HFFc6 (cell line): Measurements from ENCODE around the gene THYN1. TPM values are rescaled to one million over a fixed set of nuclear protein-coding genes. Genes with fewer than 3 reads are reported as not detected.

Experiments
- DNase-seq: peaks from one replicate; pipeline ENCODE4 v3.0.0-alpha.2; 2018
- H3K27ac Mint-ChIP-seq: 2 replicates; pipeline ENCODE4 v1.8.0; 2020; ENCODE audit warnings: mild to moderate bottlenecking, mixed read lengths
- H3K27me3 Mint-ChIP-seq: 2 replicates; pipeline ENCODE4 v1.8.0; 2021; ENCODE audit warnings: mild to moderate bottlenecking, moderate library complexity, mixed read lengths; ENCODE audit not compliant: insufficient read depth
- H3K36me3 Mint-ChIP-seq: 2 replicates; pipeline ENCODE4 v1.8.0; 2021; ENCODE audit warnings: low read depth, mixed read lengths
- H3K4me1 Mint-ChIP-seq: 2 replicates; pipeline ENCODE4 v1.8.0; 2020; ENCODE audit warnings: low read depth, mixed read lengths
- H3K4me3 Mint-ChIP-seq: 2 replicates; pipeline ENCODE4 v1.8.0; 2020; ENCODE audit warnings: mild to moderate bottlenecking, moderate library complexity, mixed read lengths
- H3K9me3 Mint-ChIP-seq: 2 replicates; pipeline ENCODE4 v1.8.0; 2020; ENCODE audit warnings: mild to moderate bottlenecking, mixed read lengths
- total RNA-seq, 6 experiments: library from RNA; stranded (reverse); fragmentation: NEBNext Ultra II Directional; extraction: Animal tissue kit (Norgen Biotek cat#: 25700); gene quantifications; 2 replicates in 1 of 6; 3 replicates in 5 of 6; pipeline ENCODE4 v1.2.3, GENCODE V29; 2021
- TF ChIP-seq, protein P1 (sequence below): fragments of 200-600 bp; sonication (generic); IDR thresholded peaks from 2 replicates; pipeline ENCODE4 v1.5.0; 2021; ENCODE audit warnings: antibody characterized with exemption, mild to moderate bottlenecking

THYN1 gene
- total RNA-seq, 6 experiments from 2014 or later: 32.7 to 36.8 (median 34.2) TPM

DNA sequence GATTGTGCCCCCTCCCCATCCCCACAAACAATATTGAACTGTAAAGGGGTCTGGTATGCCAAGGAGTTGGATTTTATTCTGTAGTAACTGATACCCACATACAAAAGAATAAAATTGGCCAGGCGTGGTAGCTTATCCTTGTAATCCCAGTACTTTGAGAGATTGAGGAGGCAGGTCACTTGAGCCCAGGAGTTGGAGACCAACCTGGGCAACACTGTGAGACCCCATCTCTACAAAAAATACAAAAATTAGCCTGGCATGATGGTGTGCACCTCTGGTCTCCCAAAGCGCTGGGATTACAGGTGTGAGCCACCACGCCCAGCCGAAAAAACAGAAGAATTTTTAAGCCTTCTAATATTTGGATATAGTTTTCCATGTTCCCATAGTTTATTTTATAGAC lies 18.8 kb upstream of the THYN1 start:
- TF ChIP-seq, protein P1, sequence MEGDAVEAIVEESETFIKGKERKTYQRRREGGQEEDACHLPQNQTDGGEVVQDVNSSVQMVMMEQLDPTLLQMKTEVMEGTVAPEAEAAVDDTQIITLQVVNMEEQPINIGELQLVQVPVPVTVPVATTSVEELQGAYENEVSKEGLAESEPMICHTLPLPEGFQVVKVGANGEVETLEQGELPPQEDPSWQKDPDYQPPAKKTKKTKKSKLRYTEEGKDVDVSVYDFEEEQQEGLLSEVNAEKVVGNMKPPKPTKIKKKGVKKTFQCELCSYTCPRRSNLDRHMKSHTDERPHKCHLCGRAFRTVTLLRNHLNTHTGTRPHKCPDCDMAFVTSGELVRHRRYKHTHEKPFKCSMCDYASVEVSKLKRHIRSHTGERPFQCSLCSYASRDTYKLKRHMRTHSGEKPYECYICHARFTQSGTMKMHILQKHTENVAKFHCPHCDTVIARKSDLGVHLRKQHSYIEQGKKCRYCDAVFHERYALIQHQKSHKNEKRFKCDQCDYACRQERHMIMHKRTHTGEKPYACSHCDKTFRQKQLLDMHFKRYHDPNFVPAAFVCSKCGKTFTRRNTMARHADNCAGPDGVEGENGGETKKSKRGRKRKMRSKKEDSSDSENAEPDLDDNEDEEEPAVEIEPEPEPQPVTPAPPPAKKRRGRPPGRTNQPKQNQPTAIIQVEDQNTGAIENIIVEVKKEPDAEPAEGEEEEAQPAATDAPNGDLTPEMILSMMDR: no peak
- no peak overlapping the region for H3K27ac Mint-ChIP-seq
- H3K27me3 Mint-ChIP-seq: peaks cover 43% of the 10 kb centered on the region
- peaks cover 16% of the 10 kb centered on the region for H3K4me1 Mint-ChIP-seq
- DNase-seq: no peak
- H3K9me3 Mint-ChIP-seq: no peaks in the 10 kb centered on the region; the same call in 1 of the 2 replicates
- no peak overlapping the region for H3K4me3 Mint-ChIP-seq
- H3K36me3 Mint-ChIP-seq: no peaks in the 10 kb centered on the region

DNA sequence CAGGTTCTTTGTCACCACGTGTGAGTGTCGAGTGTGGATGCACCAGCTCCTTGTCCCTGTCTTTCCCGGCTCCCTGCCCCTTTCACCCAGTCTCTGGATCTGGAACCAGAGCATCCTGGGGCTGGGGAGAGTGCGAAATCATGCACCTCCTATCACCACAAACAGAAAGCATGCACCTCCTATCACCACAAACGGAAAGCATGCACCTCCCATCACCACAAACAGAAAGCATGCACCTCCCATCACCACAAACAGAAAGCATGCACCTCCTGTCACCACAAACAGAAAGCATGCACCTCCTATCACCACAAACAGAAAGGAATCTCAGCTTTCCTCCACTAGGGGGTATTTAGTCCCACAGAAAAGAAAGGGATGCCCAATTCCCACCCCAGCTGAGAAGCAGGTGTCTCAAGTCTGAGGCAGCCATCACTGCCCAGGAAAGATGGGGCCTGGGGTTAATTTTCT lies 17.1 kb upstream of the THYN1 start:
- TF ChIP-seq, protein P1: peak; percentile 59
- DNase-seq: no peak
- Mint-ChIP-seq H3K27me3 (peaks cover 33% of the 10 kb centered on the region), H3K36me3 (no peaks in the 10 kb centered on the region), H3K4me1 (peaks cover 20% of the 10 kb centered on the region), H3K27ac (no peak overlapping the region), H3K9me3 (no peaks in the 10 kb centered on the region; the same call in 1 of the 2 replicates), H3K4me3 (no peak overlapping the region)

DNA sequence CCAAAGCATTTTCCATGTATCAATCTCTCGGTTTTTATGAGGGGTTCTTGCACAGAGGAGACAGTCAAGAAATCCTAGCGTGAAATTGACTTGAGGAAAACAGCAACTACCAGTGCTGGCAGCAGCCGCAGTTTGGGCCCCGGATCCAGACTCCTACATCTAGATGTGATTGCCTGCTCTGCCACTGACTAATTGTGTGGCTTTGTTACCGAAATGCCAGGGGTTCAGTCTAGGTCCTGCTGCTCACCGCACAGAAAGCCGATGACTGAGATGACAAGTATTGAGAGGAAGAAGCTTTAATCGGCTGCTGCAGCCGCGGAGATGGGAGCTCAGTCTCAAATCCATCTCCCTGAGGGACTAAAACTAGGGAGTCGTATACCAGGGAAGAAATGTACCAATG lies 14.8 kb upstream of the THYN1 start:
- TF ChIP-seq, protein P1: no peak
- Mint-ChIP-seq H3K36me3 (no peaks in the 10 kb centered on the region), H3K4me1 (peaks cover 18% of the 10 kb centered on the region), H3K27me3 (peaks cover 17% of the 10 kb centered on the region), H3K9me3 (no peaks in the 10 kb centered on the region), H3K4me3 (no peak overlapping the region), H3K27ac (no peak overlapping the region)
- no peak for DNase-seq

DNA sequence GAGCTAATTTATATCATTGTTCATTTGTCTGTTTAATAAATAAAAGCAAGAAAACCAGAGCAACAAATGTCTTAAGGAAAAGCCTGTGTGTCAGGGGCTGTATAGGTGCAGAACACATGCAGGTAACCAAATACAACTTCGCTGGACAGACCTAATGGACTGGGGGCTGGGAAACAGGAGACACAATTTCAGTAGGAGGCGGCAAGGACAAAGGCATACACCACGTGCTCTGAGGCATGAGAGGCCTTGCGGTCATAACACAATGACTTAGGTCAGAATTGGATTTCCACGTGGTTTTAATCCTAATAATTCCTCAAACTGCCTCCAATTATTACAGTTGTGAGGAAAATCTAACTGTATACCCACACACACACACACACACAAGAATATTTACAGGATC lies 14.3 kb upstream of the THYN1 start:
- H3K27ac Mint-ChIP-seq: no peak overlapping the region
- TF ChIP-seq, protein P1: no peak
- H3K9me3 Mint-ChIP-seq: no peaks in the 10 kb centered on the region
- no peak for DNase-seq
- H3K27me3 Mint-ChIP-seq: peaks cover 12% of the 10 kb centered on the region
- no peak overlapping the region for H3K4me3 Mint-ChIP-seq
- peaks cover 18% of the 10 kb centered on the region for H3K4me1 Mint-ChIP-seq
- H3K36me3 Mint-ChIP-seq: no peaks in the 10 kb centered on the region

DNA sequence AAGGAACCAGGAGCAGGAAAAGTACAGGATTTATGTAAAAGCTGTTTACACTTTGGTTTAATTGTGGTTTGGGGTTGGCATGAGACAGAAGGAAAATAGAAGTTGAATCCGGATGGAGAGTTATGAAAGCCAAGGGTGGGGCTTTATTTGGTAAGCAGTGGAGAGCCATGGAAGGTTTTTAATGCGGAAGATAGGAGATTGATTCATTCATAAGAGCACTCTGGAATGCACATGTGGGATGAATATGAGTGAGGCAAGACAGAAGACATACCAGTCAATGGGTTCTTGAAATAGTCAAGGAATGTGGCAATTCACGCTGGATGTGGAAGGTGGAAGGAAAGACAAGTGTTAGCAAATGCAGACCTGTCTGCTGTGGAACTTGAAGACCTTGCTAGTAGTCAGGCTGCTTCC lies 13.7 kb upstream of the THYN1 start:
- peak overlapping the region; percentile 3; the same call in 1 of the 2 replicates for H3K27ac Mint-ChIP-seq
- no peaks in the 10 kb centered on the region for H3K36me3 Mint-ChIP-seq
- peak; percentile 67 for DNase-seq
- H3K27me3 Mint-ChIP-seq: peaks cover 12% of the 10 kb centered on the region
- H3K4me3 Mint-ChIP-seq: no peak overlapping the region; the same call in 1 of the 2 replicates
- TF ChIP-seq, protein P1: no peak
- peaks cover 18% of the 10 kb centered on the region for H3K4me1 Mint-ChIP-seq
- no peaks in the 10 kb centered on the region for H3K9me3 Mint-ChIP-seq
